HEK293T (cell line): ENCODE measurements around the gene SEMA6A.

ENCODE experiments used
- ARNT ChIP-seq: fragments of 450-650 bp; IDR thresholded peaks from 2 replicates; pipeline ENCODE4 v1.6.1; 2017; ENCODE audit warnings: mild to moderate bottlenecking
- BHLHE40 ChIP-seq: fragments of 450-650 bp; IDR thresholded peaks from 2 replicates; pipeline ENCODE4 v1.6.1; 2016; ENCODE audit warnings: mild to moderate bottlenecking, moderate library complexity, borderline replicate concordance
- CTBP1 ChIP-seq: fragments of 450-650 bp; IDR thresholded peaks from 2 replicates; pipeline ENCODE4 v1.6.1; 2016; ENCODE audit warnings: borderline replicate concordance
- ELF4 ChIP-seq: fragments of 450-650 bp; IDR thresholded peaks from 2 replicates; pipeline ENCODE4 v1.6.1; 2017; ENCODE audit warnings: antibody characterized with exemption
- FOXA1 ChIP-seq: fragments of 450-650 bp; IDR thresholded peaks from 2 replicates; pipeline ENCODE4 v1.6.1; 2016; ENCODE audit warnings: mild to moderate bottlenecking
- FOXK2 ChIP-seq: fragments of 450-650 bp; IDR thresholded peaks from 2 replicates; pipeline ENCODE4 v1.6.1; 2016; ENCODE audit warnings: mild to moderate bottlenecking
- FOXM1 ChIP-seq: fragments of 450-650 bp; IDR thresholded peaks from 2 replicates; pipeline ENCODE4 v1.6.1; 2017; ENCODE audit warnings: mild to moderate bottlenecking, borderline replicate concordance
- HDGF ChIP-seq: fragments of 450-650 bp; IDR thresholded peaks from 2 replicates; pipeline ENCODE4 v1.6.1; 2017; ENCODE audit warnings: antibody characterized with exemption, borderline replicate concordance
- LEF1 ChIP-seq: fragments of 450-650 bp; IDR thresholded peaks from 2 replicates; pipeline ENCODE4 v1.6.1; 2017; ENCODE audit warnings: mild to moderate bottlenecking, borderline replicate concordance
- NFRKB ChIP-seq: fragments of 450-650 bp; IDR thresholded peaks from 2 replicates; pipeline ENCODE4 v1.6.1; 2016; ENCODE audit warnings: mild to moderate bottlenecking, moderate library complexity
- PKNOX1 ChIP-seq: fragments of 450-650 bp; IDR thresholded peaks from 2 replicates; pipeline ENCODE4 v1.6.1; 2016
- SP1 ChIP-seq: fragments of 450-650 bp; IDR thresholded peaks from 2 replicates; pipeline ENCODE4 v1.6.1; 2017
- SUZ12 ChIP-seq: fragments of 450-650 bp; IDR thresholded peaks from 2 replicates; pipeline ENCODE4 v1.6.1; 2016; ENCODE audit warnings: mild to moderate bottlenecking
- ZNF384 ChIP-seq: fragments of 450-650 bp; IDR thresholded peaks from 2 replicates; pipeline ENCODE4 v1.6.1; 2016

GRCh38 chr5:116455061-116455460 lies 119.6 kb downstream of the SEMA6A start:
- TF ChIP-seq NFRKB (no peak), FOXA1 (no peak), ARNT (no peak), SUZ12 (no peak), ELF4 (no peak), SP1 (no peak), FOXM1 (no peak), FOXK2 (no peak), CTBP1 (no peak), ZNF384 (no peak), HDGF (no peak), BHLHE40 (no peak), PKNOX1 (no peak), LEF1 (no peak)
